ENCODE data around the gene CDH4. TPM values are rescaled to one million over a fixed set of nuclear protein-coding genes. Genes with fewer than 3 reads are reported as not detected.

Gene CDH4
- total and polyA plus RNA-seq, 2 of the 13 experiments (the other 11 are each of a cell fraction or from before 2014, with no cell fraction given): not detected

DNA sequence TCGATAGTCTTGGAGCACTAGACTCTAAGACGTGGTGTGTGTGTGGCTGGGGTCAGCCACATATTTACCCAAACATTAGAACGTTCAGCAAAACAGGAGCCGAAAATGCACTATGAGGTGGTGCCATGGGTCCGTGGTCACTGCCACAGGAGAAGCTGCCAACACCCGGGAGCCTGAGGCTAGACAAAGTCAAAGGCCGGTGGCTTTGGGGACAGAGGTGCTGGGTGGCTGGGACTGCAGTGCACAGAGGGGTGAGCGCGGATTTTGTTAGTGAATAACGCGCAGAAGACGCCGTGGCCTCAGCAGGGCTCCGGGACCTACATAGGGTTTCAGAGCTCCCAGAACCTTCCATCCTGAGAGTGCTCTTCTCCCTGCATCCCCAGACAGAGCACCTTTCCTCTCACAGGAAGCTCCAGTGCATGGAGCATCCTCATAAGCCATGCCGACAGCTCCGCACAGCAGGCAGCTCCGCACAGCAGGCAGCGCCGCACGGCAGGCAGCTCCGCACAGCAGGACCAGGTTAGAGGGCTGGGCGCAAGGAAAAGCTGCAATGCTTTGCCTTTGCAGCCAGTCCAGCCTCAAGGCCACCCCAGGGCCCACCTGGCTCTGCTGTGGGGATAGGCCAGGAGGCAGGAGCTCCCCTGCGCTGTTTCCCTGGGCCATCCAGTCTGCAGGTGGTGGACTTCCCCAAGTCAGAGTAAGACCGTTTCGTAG is 509.5 kb downstream of the CDH4 start (continued):
- TF ChIP-seq, protein P1, sequence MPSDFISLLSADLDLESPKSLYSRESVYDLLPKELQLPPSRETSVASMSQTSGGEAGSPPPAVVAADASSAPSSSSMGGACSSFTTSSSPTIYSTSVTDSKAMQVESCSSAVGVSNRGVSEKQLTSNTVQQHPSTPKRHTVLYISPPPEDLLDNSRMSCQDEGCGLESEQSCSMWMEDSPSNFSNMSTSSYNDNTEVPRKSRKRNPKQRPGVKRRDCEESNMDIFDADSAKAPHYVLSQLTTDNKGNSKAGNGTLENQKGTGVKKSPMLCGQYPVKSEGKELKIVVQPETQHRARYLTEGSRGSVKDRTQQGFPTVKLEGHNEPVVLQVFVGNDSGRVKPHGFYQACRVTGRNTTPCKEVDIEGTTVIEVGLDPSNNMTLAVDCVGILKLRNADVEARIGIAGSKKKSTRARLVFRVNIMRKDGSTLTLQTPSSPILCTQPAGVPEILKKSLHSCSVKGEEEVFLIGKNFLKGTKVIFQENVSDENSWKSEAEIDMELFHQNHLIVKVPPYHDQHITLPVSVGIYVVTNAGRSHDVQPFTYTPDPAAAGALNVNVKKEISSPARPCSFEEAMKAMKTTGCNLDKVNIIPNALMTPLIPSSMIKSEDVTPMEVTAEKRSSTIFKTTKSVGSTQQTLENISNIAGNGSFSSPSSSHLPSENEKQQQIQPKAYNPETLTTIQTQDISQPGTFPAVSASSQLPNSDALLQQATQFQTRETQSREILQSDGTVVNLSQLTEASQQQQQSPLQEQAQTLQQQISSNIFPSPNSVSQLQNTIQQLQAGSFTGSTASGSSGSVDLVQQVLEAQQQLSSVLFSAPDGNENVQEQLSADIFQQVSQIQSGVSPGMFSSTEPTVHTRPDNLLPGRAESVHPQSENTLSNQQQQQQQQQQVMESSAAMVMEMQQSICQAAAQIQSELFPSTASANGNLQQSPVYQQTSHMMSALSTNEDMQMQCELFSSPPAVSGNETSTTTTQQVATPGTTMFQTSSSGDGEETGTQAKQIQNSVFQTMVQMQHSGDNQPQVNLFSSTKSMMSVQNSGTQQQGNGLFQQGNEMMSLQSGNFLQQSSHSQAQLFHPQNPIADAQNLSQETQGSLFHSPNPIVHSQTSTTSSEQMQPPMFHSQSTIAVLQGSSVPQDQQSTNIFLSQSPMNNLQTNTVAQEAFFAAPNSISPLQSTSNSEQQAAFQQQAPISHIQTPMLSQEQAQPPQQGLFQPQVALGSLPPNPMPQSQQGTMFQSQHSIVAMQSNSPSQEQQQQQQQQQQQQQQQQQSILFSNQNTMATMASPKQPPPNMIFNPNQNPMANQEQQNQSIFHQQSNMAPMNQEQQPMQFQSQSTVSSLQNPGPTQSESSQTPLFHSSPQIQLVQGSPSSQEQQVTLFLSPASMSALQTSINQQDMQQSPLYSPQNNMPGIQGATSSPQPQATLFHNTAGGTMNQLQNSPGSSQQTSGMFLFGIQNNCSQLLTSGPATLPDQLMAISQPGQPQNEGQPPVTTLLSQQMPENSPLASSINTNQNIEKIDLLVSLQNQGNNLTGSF (CRISPR knock-in tag; IDR thresholded peaks at IDR 0.05): no peak
- TF ChIP-seq ZBTB38 (CRISPR knock-in tag; IDR thresholded peaks at IDR 0.05): no peak
- TF ChIP-seq, protein P2, sequence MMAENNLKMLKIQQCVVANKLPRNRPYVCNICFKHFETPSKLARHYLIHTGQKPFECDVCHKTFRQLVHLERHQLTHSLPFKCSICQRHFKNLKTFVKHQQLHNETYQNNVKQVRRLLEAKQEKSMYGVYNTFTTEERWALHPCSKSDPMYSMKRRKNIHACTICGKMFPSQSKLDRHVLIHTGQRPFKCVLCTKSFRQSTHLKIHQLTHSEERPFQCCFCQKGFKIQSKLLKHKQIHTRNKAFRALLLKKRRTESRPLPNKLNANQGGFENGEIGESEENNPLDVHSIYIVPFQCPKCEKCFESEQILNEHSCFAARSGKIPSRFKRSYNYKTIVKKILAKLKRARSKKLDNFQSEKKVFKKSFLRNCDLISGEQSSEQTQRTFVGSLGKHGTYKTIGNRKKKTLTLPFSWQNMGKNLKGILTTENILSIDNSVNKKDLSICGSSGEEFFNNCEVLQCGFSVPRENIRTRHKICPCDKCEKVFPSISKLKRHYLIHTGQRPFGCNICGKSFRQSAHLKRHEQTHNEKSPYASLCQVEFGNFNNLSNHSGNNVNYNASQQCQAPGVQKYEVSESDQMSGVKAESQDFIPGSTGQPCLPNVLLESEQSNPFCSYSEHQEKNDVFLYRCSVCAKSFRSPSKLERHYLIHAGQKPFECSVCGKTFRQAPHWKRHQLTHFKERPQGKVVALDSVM (CRISPR knock-in tag; IDR thresholded peaks at IDR 0.05): no peak
- no peak for TF ChIP-seq ZNF558 (CRISPR knock-in tag; IDR thresholded peaks at IDR 0.05; ENCODE audit: borderline replicate concordance)
- no peak for TF ChIP-seq GTF3A (CRISPR knock-in tag; conservative IDR thresholded peaks at IDR 0.05)
- TF ChIP-seq NKX3-1 (CRISPR knock-in tag; IDR thresholded peaks at IDR 0.05): no peak
- TF ChIP-seq, protein P3, sequence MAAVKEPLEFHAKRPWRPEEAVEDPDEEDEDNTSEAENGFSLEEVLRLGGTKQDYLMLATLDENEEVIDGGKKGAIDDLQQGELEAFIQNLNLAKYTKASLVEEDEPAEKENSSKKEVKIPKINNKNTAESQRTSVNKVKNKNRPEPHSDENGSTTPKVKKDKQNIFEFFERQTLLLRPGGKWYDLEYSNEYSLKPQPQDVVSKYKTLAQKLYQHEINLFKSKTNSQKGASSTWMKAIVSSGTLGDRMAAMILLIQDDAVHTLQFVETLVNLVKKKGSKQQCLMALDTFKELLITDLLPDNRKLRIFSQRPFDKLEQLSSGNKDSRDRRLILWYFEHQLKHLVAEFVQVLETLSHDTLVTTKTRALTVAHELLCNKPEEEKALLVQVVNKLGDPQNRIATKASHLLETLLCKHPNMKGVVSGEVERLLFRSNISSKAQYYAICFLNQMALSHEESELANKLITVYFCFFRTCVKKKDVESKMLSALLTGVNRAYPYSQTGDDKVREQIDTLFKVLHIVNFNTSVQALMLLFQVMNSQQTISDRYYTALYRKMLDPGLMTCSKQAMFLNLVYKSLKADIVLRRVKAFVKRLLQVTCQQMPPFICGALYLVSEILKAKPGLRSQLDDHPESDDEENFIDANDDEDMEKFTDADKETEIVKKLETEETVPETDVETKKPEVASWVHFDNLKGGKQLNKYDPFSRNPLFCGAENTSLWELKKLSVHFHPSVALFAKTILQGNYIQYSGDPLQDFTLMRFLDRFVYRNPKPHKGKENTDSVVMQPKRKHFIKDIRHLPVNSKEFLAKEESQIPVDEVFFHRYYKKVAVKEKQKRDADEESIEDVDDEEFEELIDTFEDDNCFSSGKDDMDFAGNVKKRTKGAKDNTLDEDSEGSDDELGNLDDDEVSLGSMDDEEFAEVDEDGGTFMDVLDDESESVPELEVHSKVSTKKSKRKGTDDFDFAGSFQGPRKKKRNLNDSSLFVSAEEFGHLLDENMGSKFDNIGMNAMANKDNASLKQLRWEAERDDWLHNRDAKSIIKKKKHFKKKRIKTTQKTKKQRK (IDR thresholded peaks at IDR 0.05; ENCODE audit: low read length): no peak
- no peak for TF ChIP-seq IRX3 (CRISPR knock-in tag; IDR thresholded peaks at IDR 0.05; ENCODE audit: borderline replicate concordance, low read depth)
- no peak for TF ChIP-seq GATA4 (IDR thresholded peaks at IDR 0.05; ENCODE audit: borderline replicate concordance, low read depth)
- TF ChIP-seq, protein P4, sequence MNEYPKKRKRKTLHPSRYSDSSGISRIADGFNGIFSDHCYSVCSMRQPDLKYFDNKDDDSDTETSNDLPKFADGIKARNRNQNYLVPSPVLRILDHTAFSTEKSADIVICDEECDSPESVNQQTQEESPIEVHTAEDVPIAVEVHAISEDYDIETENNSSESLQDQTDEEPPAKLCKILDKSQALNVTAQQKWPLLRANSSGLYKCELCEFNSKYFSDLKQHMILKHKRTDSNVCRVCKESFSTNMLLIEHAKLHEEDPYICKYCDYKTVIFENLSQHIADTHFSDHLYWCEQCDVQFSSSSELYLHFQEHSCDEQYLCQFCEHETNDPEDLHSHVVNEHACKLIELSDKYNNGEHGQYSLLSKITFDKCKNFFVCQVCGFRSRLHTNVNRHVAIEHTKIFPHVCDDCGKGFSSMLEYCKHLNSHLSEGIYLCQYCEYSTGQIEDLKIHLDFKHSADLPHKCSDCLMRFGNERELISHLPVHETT (CRISPR knock-in tag; conservative IDR thresholded peaks at IDR 0.05): no peak
- TF ChIP-seq PHF21A (CRISPR knock-in tag; IDR thresholded peaks at IDR 0.05): no peak
- TF ChIP-seq PHF20 (CRISPR knock-in tag; IDR thresholded peaks at IDR 0.05): no peak

Measured in HepG2 (cell line).